Measurements from ENCODE around the gene MYH16. TPM values are rescaled to one million over a fixed set of nuclear protein-coding genes. Genes with fewer than 3 reads are reported as not detected.

The MYH16 gene
- total and polyA plus RNA-seq, 10 of the 15 experiments (the other 5 are each of a cell fraction or from before 2014, with no cell fraction given), result 0.03 to 0.33 (median 0.04) TPM; not detected in 3

DNA sequence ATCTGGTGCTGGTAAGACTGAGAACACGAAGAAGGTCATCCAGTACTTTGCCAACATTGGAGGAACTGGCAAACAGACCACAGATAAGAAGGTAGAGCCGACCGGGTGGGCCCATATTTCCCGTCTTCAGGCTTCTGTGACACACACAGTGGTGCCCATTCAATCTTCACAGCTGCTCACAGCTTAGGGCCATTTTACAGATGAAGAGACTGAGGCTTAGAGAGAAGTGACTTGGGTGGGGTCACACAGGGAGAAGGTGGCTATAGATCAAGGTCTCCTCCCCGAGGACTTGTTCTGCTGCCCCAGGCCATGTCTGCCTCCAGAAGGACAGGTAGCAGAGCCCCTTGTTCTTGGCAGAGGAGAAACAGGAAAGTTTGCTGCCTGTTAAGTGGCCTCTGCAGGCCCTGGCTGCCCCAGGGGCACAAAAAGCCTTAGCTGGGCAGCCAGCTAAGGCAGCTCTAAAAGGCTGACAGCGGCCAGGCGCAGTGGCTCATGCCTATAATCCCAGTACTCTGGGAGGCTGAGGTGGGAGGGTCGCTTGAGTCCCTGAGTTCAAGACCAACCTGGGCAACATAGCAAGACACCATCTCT, 22.6 kb upstream of the MYH16 start (continued):
- TF ChIP-seq, protein P1, sequence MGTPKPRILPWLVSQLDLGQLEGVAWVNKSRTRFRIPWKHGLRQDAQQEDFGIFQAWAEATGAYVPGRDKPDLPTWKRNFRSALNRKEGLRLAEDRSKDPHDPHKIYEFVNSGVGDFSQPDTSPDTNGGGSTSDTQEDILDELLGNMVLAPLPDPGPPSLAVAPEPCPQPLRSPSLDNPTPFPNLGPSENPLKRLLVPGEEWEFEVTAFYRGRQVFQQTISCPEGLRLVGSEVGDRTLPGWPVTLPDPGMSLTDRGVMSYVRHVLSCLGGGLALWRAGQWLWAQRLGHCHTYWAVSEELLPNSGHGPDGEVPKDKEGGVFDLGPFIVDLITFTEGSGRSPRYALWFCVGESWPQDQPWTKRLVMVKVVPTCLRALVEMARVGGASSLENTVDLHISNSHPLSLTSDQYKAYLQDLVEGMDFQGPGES (IDR thresholded peaks at IDR 0.05), result no peak
- TF ChIP-seq POU2F2 (IDR thresholded peaks at IDR 0.05; ENCODE audit: borderline replicate concordance, low read depth, low read length), result no peak
- TF ChIP-seq, protein P2, sequence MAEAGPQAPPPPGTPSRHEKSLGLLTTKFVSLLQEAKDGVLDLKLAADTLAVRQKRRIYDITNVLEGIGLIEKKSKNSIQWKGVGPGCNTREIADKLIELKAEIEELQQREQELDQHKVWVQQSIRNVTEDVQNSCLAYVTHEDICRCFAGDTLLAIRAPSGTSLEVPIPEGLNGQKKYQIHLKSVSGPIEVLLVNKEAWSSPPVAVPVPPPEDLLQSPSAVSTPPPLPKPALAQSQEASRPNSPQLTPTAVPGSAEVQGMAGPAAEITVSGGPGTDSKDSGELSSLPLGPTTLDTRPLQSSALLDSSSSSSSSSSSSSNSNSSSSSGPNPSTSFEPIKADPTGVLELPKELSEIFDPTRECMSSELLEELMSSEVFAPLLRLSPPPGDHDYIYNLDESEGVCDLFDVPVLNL (IDR thresholded peaks at IDR 0.05; ENCODE audit: low read depth, low read length), result no peak
- TF ChIP-seq CHD1 (IDR thresholded peaks at IDR 0.05; ENCODE audit: low read depth, low read length), result no peak
- TF ChIP-seq, protein P3, sequence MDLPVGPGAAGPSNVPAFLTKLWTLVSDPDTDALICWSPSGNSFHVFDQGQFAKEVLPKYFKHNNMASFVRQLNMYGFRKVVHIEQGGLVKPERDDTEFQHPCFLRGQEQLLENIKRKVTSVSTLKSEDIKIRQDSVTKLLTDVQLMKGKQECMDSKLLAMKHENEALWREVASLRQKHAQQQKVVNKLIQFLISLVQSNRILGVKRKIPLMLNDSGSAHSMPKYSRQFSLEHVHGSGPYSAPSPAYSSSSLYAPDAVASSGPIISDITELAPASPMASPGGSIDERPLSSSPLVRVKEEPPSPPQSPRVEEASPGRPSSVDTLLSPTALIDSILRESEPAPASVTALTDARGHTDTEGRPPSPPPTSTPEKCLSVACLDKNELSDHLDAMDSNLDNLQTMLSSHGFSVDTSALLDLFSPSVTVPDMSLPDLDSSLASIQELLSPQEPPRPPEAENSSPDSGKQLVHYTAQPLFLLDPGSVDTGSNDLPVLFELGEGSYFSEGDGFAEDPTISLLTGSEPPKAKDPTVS (IDR thresholded peaks at IDR 0.05; ENCODE audit: low read depth, low read length), result no peak
- TF ChIP-seq RFX5 (IDR thresholded peaks at IDR 0.05; ENCODE audit: low read depth, low read length), result no peak

DNA sequence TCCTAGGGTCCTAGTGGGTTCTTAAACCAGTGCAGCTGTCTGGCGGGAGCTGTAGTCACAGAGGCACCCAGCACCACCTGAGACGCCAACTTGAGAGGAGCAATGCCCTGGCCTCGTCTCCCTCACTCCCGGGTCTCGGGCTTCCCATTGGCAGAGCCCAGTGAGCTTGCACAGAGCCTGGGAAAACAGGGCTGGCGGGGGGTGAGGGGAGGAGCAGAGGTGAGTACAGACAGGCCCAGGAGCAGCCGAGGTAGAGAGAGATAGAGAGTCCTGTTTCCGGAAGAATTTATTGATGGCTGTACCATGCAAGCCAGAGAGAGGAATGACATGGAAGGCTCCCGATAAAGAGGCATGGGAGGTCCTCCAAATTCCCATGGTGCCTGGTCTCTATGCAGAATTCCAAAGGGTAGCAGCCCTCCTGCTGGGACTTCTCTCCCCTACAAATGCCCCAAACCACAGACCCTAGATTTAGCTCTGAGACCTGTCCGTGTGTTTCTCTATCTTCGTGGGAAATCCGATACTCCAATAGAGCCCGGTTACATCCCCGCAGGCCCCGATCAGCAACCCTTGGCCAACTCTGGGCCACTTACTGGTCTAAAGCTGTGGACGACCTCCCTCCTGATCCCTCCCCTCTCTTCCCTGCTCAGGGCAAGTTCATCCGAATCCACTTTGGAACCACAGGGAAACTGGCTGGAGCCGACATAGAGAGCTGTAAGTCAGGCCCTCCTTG, 20.3 kb upstream of the MYH16 start:
- no peak for TF ChIP-seq BRCA1 (IDR thresholded peaks at IDR 0.05; ENCODE audit: low read depth, low read length)
- Histone ChIP-seq H3K4me2 (ENCODE audit: control insufficient read depth, insufficient read depth) (no peak overlapping the region), H2AFZ (ENCODE audit: control insufficient read depth, low read depth, low read length) (no peak overlapping the region), H3K4me3 (no peak overlapping the region), H3K9me3 (replicated peaks; ENCODE audit: control insufficient read depth, insufficient read depth, low read length) (no peaks in the 10 kb centered on the region), H3K36me3 (ENCODE audit: control insufficient read depth in 2 of 2, insufficient read depth in 2 of 2, low read length in 1 of 2) (no peaks in the 10 kb centered on the region), H4K20me1 (ENCODE audit: control insufficient read depth, insufficient read depth) (no peaks in the 10 kb centered on the region), H3K9ac (ENCODE audit: control insufficient read depth, insufficient read depth, low read length) (no peak overlapping the region), H3K4me1 (ENCODE audit: control insufficient read depth, insufficient read depth, low read length) (no peaks in the 10 kb centered on the region), H3K27me3 (replicated peaks in 1 of 2; ENCODE audit: control insufficient read depth in 2 of 2, insufficient read depth in 2 of 2, low read length in 1 of 2) (no peaks in the 10 kb centered on the region), H3K27ac (ENCODE audit: control insufficient read depth, insufficient read depth) (no peak overlapping the region), H3K79me2 (ENCODE audit: control insufficient read depth, insufficient read depth, low read length) (no peaks in the 10 kb centered on the region)
- CTCF ChIA-PET, result no interaction called here
- 53% methylated on average over 18 of the region's 18 CpGs for WGBS (ENCODE audit: insufficient coverage, insufficient replicate concordance, low lambda C conversion rate, missing lambda C conversion rate)
- FAIRE-seq (no peak), DNase-seq (ENCODE audit: low read depth, low spot score) (no peak), ATAC-seq (no peak)
- intact Hi-C loops (cut with micrococcal nuclease; ENCODE audit: unreplicated experiment) (no loop called here), in situ Hi-C loops (cut with MboI) (no loop called here)
- BruUV-seq (replicated peaks), result no TSS peak
- POLR2A ChIA-PET, result no interaction called here
- RAD21 ChIA-PET (ENCODE audit: unreplicated experiment), result no interaction called here
- SMC1A ChIA-PET (ENCODE audit: uncharacterized antibody, unreplicated experiment), result no interaction called here
